Breast epithelium (tissue), 3 donors: ENCODE measurements around the gene TBC1D22B.

Experiments
- POLR2A ChIP-seq: fragments of 450-650 bp; IDR thresholded peaks from one replicate; pipeline ENCODE4 v1.6.1; 2016; ENCODE audit warnings: antibody characterized with exemption, mild to moderate bottlenecking, moderate library complexity
- POLR2AphosphoS5 ChIP-seq, 3 donors: sonication (generic); formaldehyde crosslinking; IDR thresholded peaks; one replicate each; pipeline ENCODE4 v1.6.1; 2017; ENCODE audit warnings: antibody characterized with exemption in 3 of 3
- TF ChIP-seq, protein P1 (sequence below), 3 donors: fragments of 450-650 bp; IDR thresholded peaks; one replicate each; pipeline ENCODE4 v1.5.1; 2016 to 2017; ENCODE audit warnings: antibody characterized with exemption in 3 of 3, mild to moderate bottlenecking in 3 of 3, moderate library complexity in 3 of 3

DNA sequence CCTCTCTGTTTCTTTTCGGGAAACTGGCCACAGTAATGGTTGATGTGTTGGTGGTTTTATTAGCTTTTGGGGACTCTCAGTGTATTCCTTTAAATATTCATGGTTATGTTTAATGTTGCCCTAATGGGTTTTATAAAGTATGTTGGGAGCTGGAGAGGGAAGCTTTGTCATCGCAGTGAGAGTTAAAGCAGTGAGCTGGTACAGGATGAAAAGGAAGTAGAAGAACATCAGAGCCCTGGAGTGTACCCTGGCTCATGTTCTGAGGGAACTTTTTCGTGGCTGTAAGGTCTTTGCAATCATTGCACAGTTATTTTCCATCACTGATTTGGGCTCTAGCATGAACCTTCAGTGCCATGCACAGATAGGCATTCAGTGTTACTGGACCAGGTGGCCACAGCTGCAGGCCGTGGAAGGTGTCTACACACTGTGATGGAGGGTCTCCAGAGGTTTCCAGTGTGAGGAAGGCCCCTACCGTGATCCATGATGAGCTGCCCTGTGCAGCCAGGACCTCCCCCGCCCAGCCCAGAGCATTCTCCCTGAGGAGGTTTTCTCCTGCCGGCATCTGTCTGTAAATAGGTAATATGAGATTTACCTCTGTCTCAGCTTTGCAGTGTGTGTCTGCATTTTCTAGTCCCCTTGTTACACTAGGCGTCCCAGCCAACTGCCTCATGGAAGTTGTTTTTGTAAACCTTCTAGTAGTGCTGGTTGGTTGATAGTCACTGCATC is 22.8 kb downstream of the TBC1D22B start:
- no peak for TF ChIP-seq POLR2A
- TF ChIP-seq, protein P1, sequence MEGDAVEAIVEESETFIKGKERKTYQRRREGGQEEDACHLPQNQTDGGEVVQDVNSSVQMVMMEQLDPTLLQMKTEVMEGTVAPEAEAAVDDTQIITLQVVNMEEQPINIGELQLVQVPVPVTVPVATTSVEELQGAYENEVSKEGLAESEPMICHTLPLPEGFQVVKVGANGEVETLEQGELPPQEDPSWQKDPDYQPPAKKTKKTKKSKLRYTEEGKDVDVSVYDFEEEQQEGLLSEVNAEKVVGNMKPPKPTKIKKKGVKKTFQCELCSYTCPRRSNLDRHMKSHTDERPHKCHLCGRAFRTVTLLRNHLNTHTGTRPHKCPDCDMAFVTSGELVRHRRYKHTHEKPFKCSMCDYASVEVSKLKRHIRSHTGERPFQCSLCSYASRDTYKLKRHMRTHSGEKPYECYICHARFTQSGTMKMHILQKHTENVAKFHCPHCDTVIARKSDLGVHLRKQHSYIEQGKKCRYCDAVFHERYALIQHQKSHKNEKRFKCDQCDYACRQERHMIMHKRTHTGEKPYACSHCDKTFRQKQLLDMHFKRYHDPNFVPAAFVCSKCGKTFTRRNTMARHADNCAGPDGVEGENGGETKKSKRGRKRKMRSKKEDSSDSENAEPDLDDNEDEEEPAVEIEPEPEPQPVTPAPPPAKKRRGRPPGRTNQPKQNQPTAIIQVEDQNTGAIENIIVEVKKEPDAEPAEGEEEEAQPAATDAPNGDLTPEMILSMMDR (IDR thresholded peaks at IDR 0.05): no peak
- TF ChIP-seq POLR2AphosphoS5 (IDR thresholded peaks at IDR 0.05): no peak
